Motor neuron (in vitro differentiated cells): ENCODE measurements around the gene ITPR2. TPM values are rescaled to one million over a fixed set of nuclear protein-coding genes. Genes with fewer than 3 reads are reported as not detected.

Source experiments
- ATAC-seq, 8 experiments: fragments of 200-7000 bp; cut with Tn5 transposase; replicated peaks in 6 of 8; 2 replicates each; pipeline ENCODE4 v1.8.0; 2021; ENCODE audit warnings: mild to moderate bottlenecking in 8 of 8, moderate library complexity in 8 of 8
- H3K27ac ChIP-seq, 2 donors: fragments of 250-450 bp; sonication (Bioruptor Pico); 2 replicates each; pipeline ENCODE4 v1.9.0; 2021; ENCODE audit warnings: antibody characterized with exemption in 2 of 2, mild to moderate bottlenecking in 2 of 2, moderate library complexity in 1 of 2
- H3K4me1 ChIP-seq, 2 donors: fragments of 250-450 bp; sonication (Bioruptor Pico); replicated peaks in 1 of 2; 2 replicates each; pipeline ENCODE4 v1.6.1; 2021; ENCODE audit warnings: antibody characterized with exemption in 2 of 2, mild to moderate bottlenecking in 2 of 2, moderate library complexity in 1 of 2
- H3K4me3 ChIP-seq, 5 donors: fragments of 250-450 bp; sonication (Bioruptor Pico); 2 replicates each; pipeline ENCODE4 v1.9.0; 2021; ENCODE audit warnings: antibody characterized with exemption in 5 of 5, mild to moderate bottlenecking in 5 of 5, moderate library complexity in 4 of 5
- WGBS, 10 experiments: fragments of 450-650 bp; shearing (Covaris generic); methylation state at CpG; one replicate each; pipeline ENCODE4 v1.0.0; 2022; 5-methylcytosine and 5-hydroxymethylcytosine counted together
- in situ Hi-C, 9 experiments: fragments of 400-800 bp; cut with MboI; loops; one replicate each; pipeline ENCODE4 v1.15.0; 2021; ENCODE audit warnings: low sequenced_read_pairs in 9 of 9, low pct_unique_long_range_greater_than_20kb in 2 of 9; ENCODE audit not compliant: unreplicated experiment in 9 of 9
- total RNA-seq, 8 experiments: library from RNA; unstranded; fragments of 300-600 nt; gene quantifications; 2 replicates each; pipeline versions ENCODE4 v1.2.3 to v1.2.4, GENCODE V29; 2022

Gene ITPR2
- total RNA-seq, 8 experiments from 2014 or later: 0.27 to 51.5 (median 11.5) TPM

DNA sequence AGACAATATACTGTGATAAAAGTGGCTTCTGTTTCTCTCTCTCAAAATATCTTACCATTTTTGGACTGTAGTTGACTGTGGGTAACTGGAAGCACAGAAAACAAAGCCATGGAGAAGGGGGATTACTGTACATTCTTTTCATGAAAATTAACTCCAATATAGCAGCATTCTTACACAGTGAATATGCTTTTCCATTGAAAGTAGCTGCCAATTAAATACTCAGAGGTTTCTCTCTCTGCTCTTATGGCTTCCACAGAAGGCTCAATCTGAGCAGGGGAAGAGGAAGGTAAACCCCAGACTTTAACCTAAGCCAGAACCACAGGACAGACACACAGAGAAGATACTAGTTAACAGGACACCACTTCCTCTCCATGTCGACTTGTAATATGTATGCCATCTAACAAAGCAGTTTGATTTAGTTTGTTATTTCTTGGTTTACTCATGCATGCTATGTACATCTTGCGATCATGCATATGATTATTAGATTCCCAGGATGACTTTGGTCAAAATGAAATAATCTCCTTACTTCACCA lies 487.5 kb downstream of the ITPR2 start:
- ATAC-seq: no peak
- WGBS, 10 experiments: 33 to 100% (median 88%) methylated on average over 1 to 2 of the region's 2 CpGs; no CpG with 5 or more reads in 1 of the 10 experiments
- peaks cover 0 to 2% of the 10 kb centered on the region in 2 donors for H3K4me1 ChIP-seq

DNA sequence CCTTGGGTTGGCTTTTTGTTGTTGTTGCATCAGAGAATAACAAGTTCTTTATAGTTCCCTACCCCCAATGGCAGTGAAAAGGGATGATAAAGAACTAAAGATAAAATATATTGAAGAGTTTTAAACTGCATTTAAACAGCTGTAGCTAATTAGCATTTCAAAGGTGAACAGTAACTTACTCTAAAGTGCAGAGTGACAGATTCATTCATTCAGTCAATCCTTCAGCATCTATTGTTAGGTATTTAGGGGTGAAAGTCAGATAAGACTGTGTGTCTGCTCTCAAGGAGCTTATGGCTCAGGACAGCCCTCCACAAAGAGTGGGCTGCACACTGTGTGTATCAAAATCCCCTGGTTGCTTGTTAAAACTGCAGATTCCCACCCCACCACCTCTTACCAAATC lies 491.5 kb downstream of the ITPR2 start:
- no peak for ATAC-seq

More for the DNA sequence above, 487.5 kb downstream of the ITPR2 start:
- H3K4me3 ChIP-seq: no peak overlapping the region
- H3K27ac ChIP-seq: no peak overlapping the region
- in situ Hi-C loops: no loop called here

DNA sequence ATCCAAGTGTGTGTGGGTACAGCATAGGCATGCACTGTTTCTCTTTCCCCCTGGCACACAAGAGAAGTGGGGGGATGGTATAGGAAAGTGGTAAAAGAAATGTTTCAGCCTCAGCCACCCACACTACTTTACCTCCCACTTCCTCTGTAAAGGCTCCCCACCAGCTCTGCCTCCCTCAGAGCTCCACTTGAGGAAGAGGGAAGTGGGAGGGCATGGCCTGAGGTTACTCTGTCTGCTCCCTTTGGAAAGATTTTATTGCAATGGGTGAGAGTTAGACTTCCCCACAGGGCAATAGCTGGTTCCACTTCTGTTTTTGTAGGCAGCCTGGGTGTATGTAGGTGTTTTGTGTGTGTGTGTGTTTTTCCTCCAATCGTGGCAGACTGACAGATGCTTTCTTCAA lies 492.3 kb downstream of the ITPR2 start:
- peaks cover 8 to 10% of the 10 kb centered on the region in 2 donors for H3K4me1 ChIP-seq
- in situ Hi-C loops: no loop called here
- WGBS, 10 experiments: 29 to 100% (median 79%) methylated on average over 1 of the region's 1 CpG; no CpG with 5 or more reads in 6 of the 10 experiments
- no peak for ATAC-seq
- H3K4me3 ChIP-seq: no peak overlapping the region
- no peak overlapping the region for H3K27ac ChIP-seq

More for the DNA sequence above, 491.5 kb downstream of the ITPR2 start:
- H3K4me3 ChIP-seq: no peak overlapping the region
- H3K27ac ChIP-seq: no peak overlapping the region
- H3K4me1 ChIP-seq: peaks cover 8 to 10% of the 10 kb centered on the region in 2 donors
- in situ Hi-C loops: no loop called here

DNA sequence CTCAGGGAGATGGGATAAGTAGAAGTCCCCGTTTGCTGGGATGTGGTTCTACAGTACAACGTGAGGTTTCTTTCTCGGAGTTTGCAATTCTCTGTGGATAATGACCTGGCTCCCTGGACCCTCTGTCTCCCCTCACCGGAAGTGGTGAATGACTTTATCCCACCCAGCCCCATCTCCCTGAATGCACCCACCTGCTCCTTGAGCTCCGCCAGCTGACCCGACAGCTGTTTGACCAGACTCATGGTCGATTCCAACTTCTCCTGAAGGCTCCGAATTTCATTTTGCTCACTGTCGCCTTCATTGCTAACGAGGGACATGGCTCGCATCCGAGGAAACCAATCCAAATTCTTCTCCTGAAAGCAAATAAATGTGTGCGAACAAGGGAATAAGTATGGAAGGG lies 493.0 kb downstream of the ITPR2 start:
- in situ Hi-C loops: no loop called here
- Histone ChIP-seq H3K27ac (no peak overlapping the region), H3K4me3 (no peak overlapping the region), H3K4me1 (peaks cover 8 to 10% of the 10 kb centered on the region in 2 donors)
- ATAC-seq: no peak
- 80 to 100% (median 94%) methylated on average over 1 to 12 of the region's 13 CpGs; no CpG with 5 or more reads in 1 of the 10 experiments for WGBS, 10 experiments

DNA sequence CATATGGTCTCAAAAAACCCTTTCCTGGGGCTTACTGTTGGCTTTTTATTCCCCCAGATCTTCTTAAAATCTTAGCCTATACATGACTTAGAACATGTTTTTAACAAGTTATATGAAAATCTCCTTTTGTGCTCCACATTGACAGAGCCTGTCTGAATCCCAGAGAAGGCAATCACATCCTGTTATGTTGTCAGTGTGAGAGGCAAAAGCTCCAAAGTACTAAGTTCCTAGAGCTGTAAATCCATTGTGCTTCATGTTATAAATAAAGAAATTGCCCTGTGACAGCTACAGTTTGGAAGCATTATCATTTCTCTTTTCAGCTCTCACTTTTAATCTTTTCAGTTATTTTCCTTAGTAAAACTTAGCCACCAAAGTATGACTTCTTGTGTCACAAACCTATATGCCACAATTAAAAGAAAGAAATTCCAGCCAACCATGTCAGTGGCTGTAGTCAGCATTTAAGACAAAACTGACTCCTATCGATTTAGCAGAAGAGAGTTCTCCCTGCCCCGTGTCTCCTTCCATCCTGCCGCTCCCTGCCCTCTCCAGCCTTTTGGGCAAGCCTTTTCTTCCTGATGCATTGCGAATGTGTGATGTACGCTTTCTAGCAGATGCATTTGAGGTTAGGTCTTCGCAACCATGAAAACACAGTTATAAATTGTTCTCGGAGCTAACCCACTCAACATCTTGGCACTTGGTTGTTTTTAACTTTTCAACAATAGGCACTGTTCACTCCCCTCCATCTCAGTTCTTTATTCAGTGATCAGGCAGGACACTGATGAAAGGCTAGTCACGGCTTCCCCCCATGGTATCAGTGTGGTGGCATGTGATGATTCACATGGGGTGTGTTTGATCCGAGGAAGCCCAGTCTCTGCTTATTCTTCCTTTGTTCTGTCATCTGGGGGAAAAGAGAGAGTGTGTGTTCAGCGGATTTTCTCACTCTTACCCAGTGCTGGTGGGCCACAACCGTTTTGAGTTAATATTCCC lies 494.1 kb downstream of the ITPR2 start:
- Histone ChIP-seq H3K4me1 (peaks cover 8 to 10% of the 10 kb centered on the region in 2 donors), H3K4me3 (no peak overlapping the region), H3K27ac (no peak overlapping the region)
- 20 to 78% (median 43%) methylated on average over 1 to 10 of the region's 11 CpGs; no CpG with 5 or more reads in 1 of the 10 experiments for WGBS, 10 experiments
- in situ Hi-C loops: no loop called here
- ATAC-seq: peak in 5 of 8 experiments; percentile 94 to 98 (median 97)

DNA sequence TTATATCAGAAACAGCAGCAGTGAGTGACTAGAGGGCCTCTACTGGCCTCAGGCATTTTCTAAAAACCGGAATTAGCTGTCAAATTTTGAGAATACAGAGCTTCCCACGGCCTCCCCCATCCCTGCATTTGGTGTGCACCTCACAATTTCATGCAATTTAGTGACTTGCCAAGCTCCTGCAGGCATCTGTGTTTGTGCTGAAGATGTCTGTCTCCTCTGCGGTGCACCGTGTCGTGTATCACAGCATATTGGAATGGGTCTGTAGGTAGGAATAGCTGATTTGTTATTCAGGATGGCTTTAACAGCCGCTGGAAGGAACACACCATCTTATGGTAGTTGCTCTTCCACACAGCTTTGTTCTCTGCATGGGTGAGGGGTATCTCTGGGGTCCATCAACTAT lies 497.3 kb downstream of the ITPR2 start:
- no peak overlapping the region for H3K4me3 ChIP-seq
- H3K27ac ChIP-seq: no peak overlapping the region
- peak in 1 of 8 experiments; percentile 25 for ATAC-seq
- 0 to 85% (median 81%) methylated on average over 1 to 6 of the region's 6 CpGs; no CpG with 5 or more reads in 1 of the 10 experiments for WGBS, 10 experiments
- in situ Hi-C loops: no loop called here
- H3K4me1 ChIP-seq: peaks cover 6 to 10% of the 10 kb centered on the region in 2 donors

DNA sequence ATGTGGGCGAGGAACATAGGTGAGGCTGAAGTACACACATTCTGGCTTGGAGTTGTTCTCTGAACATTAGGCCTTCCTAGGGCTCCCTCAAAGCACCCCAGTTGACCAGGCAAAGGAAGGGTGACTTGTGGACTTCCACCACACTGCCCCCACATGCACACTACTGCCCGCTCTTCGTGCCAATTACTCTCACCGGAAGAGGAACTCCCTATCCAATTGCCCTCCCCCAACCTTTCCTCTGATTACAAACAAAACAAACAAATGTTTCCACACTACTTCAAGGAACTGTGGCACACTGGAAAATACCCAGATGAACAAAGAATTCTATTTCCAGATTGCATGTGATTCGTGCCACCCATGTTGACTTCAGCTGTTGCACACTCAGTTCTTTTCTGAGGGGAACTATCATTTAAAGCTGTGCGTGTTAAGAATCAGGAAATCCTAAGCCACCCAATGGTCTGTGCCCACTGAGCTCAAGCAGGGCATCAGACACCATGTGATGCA lies 498.3 kb downstream of the ITPR2 start:
- no peak for ATAC-seq
- Histone ChIP-seq H3K4me3 (no peak overlapping the region), H3K4me1 (peaks cover 4 to 8% of the 10 kb centered on the region in 2 donors), H3K27ac (no peak overlapping the region)
- in situ Hi-C loops: no loop called here
- 40 to 100% (median 89%) methylated on average over 1 to 5 of the region's 6 CpGs; no CpG with 5 or more reads in 1 of the 10 experiments for WGBS, 10 experiments

DNA sequence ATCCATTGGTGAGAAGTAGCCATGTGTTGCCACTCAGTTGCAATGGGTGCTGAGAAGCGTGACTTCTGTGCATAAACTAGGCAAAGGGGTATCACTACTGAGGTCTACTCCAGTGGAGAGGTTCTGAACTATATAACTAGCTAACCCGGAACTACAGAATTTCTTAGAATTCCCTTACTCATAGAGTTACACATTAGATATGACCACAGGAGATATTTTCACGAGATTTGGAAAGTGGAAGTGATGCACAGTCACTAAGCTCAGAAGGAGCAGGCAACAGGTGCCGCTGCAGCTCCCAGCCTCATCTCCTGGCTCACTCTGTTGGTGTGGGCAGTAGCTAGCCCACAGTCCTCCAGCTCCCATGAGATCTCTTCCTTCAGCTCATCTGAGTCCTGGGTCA lies 501.0 kb downstream of the ITPR2 start:
- 29 to 100% (median 90%) methylated on average over 1 to 4 of the region's 4 CpGs; no CpG with 5 or more reads in 1 of the 10 experiments for WGBS, 10 experiments
- no peaks in the 10 kb centered on the region for H3K4me1 ChIP-seq
- ATAC-seq: no peak
- no peak overlapping the region for H3K27ac ChIP-seq
- in situ Hi-C loops: no loop called here
- H3K4me3 ChIP-seq: no peak overlapping the region

DNA sequence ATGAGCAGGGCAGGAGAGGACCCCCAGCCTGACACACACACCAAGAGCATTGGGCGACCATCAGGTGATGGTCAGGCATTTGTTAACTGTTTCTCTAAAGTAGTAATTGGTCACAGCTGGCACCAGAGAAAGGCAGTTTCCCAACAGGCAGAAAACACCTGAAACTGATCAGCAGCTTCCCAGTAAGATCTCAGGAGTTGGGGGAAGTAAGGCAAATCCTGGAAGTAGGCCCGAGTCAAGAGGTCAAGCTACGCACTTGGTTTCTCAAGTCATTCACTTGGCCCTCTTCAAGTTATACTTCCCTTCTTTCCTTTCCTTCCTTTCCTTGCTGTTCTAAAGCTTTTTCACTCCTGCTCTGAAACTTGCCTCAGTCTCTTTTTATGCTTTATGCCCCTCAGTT lies 501.9 kb downstream of the ITPR2 start:
- H3K4me3 ChIP-seq: no peak overlapping the region
- no peak for ATAC-seq
- H3K4me1 ChIP-seq: no peaks in the 10 kb centered on the region
- H3K27ac ChIP-seq: no peak overlapping the region
- in situ Hi-C loops: no loop called here
- 60 to 100% (median 85%) methylated on average over 1 to 3 of the region's 3 CpGs; no CpG with 5 or more reads in 2 of the 10 experiments for WGBS, 10 experiments

DNA sequence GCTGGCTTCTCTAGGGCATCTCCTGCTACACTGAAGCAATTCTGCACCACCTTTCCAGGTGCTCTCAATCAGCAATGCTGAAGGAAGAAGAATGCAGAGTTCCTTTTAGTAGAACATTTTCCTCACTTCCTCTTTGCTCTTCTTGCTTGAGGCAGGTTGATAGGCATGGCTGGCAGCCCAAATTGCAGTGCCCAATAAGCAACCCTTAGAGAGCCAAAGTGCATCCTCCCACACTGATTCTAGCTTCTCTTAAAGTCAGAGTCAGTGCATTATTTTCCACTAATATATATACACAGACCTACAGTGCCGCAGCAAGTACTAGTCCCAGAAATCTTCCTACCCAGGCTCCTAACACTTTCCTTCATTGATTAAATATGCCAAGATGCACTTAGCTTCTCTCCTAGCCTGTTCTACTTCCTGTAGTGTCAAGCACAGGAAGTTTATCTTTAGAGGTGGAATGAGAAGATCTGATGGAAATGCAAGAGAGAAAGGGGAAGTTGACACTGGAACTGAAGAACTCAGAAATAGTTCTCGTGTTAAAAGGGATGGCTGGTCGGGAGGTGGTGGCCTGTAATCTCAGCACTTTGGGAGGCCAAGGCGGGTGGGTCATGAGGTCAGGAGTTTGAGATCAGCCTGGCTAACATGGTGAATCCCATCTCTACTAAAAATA lies 504.9 kb downstream of the ITPR2 start:
- Histone ChIP-seq H3K4me1 (peaks cover 4 to 9% of the 10 kb centered on the region in 2 donors), H3K4me3 (no peak overlapping the region), H3K27ac (no peak overlapping the region)
- no peak for ATAC-seq
- in situ Hi-C loops: no loop called here
- WGBS, 10 experiments: 48 to 100% (median 97%) methylated on average over 1 to 4 of the region's 4 CpGs; no CpG with 5 or more reads in 2 of the 10 experiments

DNA sequence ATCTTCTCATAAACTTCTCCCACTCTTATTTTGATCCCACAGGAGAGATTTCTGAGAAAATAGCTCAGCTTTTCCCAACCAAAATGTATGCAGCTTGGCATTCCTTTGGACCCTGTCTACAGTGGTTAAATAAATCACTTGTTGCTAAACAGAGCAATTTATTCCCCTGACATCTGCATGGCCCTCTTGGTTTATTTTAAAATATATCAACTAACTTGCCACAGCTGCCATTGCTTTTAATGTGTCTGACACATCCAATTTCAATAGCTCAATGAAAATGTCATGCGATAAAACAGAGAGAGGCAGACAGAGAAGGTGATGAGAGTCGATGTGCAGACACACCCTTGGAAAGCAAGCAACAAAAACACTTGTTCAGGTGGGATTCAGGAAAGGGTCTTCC lies 509.3 kb downstream of the ITPR2 start:
- ATAC-seq: peak in 5 of 8 experiments; percentile 57 to 84 (median 75)
- in situ Hi-C loops: no loop called here
- no peak overlapping the region for H3K27ac ChIP-seq
- H3K4me3 ChIP-seq: no peak overlapping the region
- 33 to 100% (median 58%) methylated on average over 1 to 2 of the region's 2 CpGs; no CpG with 5 or more reads in 1 of the 10 experiments for whole genome bisulfite sequencing, 10 experiments
- peaks cover 8 to 11% of the 10 kb centered on the region in 2 donors for H3K4me1 ChIP-seq

DNA sequence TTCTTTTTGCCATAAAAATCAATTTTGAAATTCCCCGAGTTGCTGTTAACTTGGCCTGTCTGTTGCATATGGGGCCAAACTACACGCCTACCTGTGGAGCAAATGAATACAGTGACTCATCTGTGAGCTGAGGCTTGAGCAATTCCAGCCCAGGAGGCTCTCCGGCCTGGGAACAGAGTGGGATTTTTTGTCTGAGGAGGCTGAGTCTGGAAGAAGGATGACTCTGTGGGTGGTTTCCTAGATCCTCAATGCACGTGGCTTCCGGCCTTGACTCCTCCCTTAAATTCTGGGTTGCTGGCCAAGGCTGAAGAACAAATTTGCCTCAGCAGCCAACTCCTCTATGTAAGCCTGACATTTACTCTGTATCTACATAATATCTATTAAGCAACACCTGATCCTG lies 513.5 kb downstream of the ITPR2 start:
- H3K4me1 ChIP-seq: peaks cover 8 to 17% of the 10 kb centered on the region in 2 donors
- no peak overlapping the region for H3K4me3 ChIP-seq
- in situ Hi-C loops: no loop called here
- no peak overlapping the region for H3K27ac ChIP-seq
- peak in 4 of 8 experiments; percentile 24 to 95 (median 79) for ATAC-seq
- 0 to 100% (median 50%) methylated on average over 1 to 4 of the region's 5 CpGs; no CpG with 5 or more reads in 2 of the 10 experiments for WGBS, 10 experiments
